Astrocyte (in vitro differentiated cells and primary cell): ENCODE results near the gene MPND.

Experiments
- EZH2 ChIP-seq: IDR thresholded peaks from 2 replicates; pipeline ENCODE4 v1.6.1; 2012; ENCODE audit warnings: mild to moderate bottlenecking, low read length, inconsistent platforms; ENCODE audit not compliant: insufficient read depth
- TF ChIP-seq, protein P1 (sequence below): IDR thresholded peaks from 2 replicates; pipeline ENCODE4 v1.5.1; 2011; ENCODE audit warnings: low read depth, mild to moderate bottlenecking, inconsistent platforms, low read length, moderate library complexity; ENCODE audit not compliant: insufficient read depth

DNA sequence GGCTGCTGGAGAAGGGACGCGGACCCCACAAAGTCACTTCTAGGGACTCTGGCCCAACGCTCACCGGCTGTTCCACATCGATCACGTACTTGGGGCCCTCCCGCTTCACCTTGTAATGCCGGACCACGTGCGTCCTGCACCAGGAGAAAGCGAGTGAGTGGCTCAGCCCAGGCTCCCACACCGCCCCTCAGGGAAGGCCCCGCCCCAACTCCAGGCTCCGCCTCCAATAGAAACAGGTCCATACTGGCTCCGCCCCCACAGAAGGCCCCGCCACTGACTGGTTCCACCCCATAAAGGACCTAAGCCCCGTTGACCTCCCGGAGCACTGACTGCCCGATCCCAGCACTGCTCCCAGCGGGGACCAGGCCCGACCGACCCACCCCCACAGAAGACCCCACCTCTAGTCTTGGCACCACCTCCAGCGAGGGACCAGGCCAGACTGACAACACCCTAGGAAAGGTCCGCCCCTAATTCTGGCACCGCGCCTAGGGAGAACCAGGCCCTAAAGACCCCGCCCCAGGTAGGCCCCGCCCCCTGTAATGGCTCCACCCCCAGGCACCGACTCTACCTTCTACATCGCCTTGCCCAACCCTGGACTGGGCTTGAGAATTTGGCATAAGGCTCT lies 16.0 kb upstream of the MPND start:
- TF ChIP-seq, protein P1, sequence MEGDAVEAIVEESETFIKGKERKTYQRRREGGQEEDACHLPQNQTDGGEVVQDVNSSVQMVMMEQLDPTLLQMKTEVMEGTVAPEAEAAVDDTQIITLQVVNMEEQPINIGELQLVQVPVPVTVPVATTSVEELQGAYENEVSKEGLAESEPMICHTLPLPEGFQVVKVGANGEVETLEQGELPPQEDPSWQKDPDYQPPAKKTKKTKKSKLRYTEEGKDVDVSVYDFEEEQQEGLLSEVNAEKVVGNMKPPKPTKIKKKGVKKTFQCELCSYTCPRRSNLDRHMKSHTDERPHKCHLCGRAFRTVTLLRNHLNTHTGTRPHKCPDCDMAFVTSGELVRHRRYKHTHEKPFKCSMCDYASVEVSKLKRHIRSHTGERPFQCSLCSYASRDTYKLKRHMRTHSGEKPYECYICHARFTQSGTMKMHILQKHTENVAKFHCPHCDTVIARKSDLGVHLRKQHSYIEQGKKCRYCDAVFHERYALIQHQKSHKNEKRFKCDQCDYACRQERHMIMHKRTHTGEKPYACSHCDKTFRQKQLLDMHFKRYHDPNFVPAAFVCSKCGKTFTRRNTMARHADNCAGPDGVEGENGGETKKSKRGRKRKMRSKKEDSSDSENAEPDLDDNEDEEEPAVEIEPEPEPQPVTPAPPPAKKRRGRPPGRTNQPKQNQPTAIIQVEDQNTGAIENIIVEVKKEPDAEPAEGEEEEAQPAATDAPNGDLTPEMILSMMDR = no peak
- no peak for TF ChIP-seq EZH2
